ENCODE measurements around the gene CRABP1. TPM values are rescaled to one million over a fixed set of nuclear protein-coding genes. Genes with fewer than 3 reads are reported as not detected.

Gene CRABP1
- total RNA-seq, 1 experiment from 2014 or later: not detected

- H3K4me1 ChIP-seq (replicated peaks; ENCODE audit: insufficient read depth): no peaks in the 10 kb centered on the region
- TF ChIP-seq EZH2 (IDR thresholded peaks at IDR 0.05; ENCODE audit: low read depth): no peak
- TF ChIP-seq, protein P1, sequence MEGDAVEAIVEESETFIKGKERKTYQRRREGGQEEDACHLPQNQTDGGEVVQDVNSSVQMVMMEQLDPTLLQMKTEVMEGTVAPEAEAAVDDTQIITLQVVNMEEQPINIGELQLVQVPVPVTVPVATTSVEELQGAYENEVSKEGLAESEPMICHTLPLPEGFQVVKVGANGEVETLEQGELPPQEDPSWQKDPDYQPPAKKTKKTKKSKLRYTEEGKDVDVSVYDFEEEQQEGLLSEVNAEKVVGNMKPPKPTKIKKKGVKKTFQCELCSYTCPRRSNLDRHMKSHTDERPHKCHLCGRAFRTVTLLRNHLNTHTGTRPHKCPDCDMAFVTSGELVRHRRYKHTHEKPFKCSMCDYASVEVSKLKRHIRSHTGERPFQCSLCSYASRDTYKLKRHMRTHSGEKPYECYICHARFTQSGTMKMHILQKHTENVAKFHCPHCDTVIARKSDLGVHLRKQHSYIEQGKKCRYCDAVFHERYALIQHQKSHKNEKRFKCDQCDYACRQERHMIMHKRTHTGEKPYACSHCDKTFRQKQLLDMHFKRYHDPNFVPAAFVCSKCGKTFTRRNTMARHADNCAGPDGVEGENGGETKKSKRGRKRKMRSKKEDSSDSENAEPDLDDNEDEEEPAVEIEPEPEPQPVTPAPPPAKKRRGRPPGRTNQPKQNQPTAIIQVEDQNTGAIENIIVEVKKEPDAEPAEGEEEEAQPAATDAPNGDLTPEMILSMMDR (conservative IDR thresholded peaks at IDR 0.05): no peak
- H3K4me2 ChIP-seq: no peak overlapping the region
- H3F3A ChIP-seq (ENCODE audit: insufficient read depth, low read depth): no peaks in the 10 kb centered on the region
- no peak overlapping the region for H3K27ac ChIP-seq
- POLR2A ChIA-PET (ENCODE audit: unreplicated experiment): interaction anchor here (0.6 kb wide), 1 partner anchor 71 kb away, joined by 6 read pairs; the partner anchor contains the start of gene IREB2
- no peak overlapping the region for H2AFZ ChIP-seq
- no peaks in the 10 kb centered on the region for H3K79me2 ChIP-seq (ENCODE audit: low read depth)
- BruUV-seq (replicated peaks): no TSS peak
- no peaks in the 10 kb centered on the region for H3K36me3 ChIP-seq (ENCODE audit: low read depth)
- H4K20me1 ChIP-seq (ENCODE audit: insufficient read depth): no peaks in the 10 kb centered on the region
- no peak overlapping the region for H3K4me3 ChIP-seq
- CTCF ChIA-PET: interaction anchor here (0.7 kb wide), 1 partner anchor 284 kb away, joined by 13 read pairs; no protein-coding TSS in a partner anchor
- no peaks in the 10 kb centered on the region for H3K9me3 ChIP-seq (ENCODE audit: insufficient read depth, low read depth)
- intact Hi-C loops (cut with micrococcal nuclease; ENCODE audit: unreplicated experiment): no loop called here
- no peaks in the 10 kb centered on the region for H3K27me3 ChIP-seq (ENCODE audit: insufficient read depth, low read depth)
- DNase-seq: no peak
- no peaks in the 10 kb centered on the region for H3K9me2 ChIP-seq (ENCODE audit: insufficient read depth)
Measured at GRCh38 chr15:78366342-78366741, 26.2 kb downstream of the CRABP1 start.

DNA sequence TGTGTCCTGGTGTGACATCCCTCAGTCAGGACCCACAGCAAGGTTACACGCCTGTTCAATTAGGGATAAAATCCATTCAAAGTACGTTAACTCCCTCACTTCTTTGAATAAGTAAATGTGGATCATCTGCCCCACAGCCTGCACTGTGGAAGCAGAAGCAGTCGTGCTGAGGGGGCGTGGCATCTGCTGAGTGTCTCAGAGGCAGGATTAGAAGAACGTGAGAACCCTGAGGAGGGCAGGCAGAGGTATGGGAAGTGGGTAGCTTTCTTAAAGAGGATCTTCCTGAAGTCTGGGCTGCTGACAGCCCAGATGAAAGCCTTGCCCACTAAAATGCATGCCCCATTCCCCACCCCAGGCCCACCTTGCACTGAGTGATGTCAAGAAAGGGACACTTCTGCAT, 28.5 kb downstream of the CRABP1 start:
- H3F3A ChIP-seq (ENCODE audit: insufficient read depth, low read depth): no peaks in the 10 kb centered on the region
- no peaks in the 10 kb centered on the region for H3K27me3 ChIP-seq (ENCODE audit: insufficient read depth, low read depth)
- no peaks in the 10 kb centered on the region for H3K9me2 ChIP-seq (ENCODE audit: insufficient read depth)
- intact Hi-C loops (cut with micrococcal nuclease; ENCODE audit: unreplicated experiment): no loop called here
- CTCF ChIA-PET: no interaction called here
- no peaks in the 10 kb centered on the region for H3K9me3 ChIP-seq (ENCODE audit: insufficient read depth, low read depth)
- no peak overlapping the region for H2AFZ ChIP-seq
- no peak overlapping the region for H3K27ac ChIP-seq
- POLR2A ChIA-PET (ENCODE audit: unreplicated experiment): no interaction called here
- DNase-seq: no peak
- no peaks in the 10 kb centered on the region for H4K20me1 ChIP-seq (ENCODE audit: insufficient read depth)
- BruUV-seq (replicated peaks): no TSS peak
- TF ChIP-seq, protein P1 (conservative IDR thresholded peaks at IDR 0.05): no peak
- no peak for TF ChIP-seq EZH2 (IDR thresholded peaks at IDR 0.05; ENCODE audit: low read depth)
- H3K79me2 ChIP-seq (ENCODE audit: low read depth): no peaks in the 10 kb centered on the region
- H3K4me3 ChIP-seq: no peak overlapping the region
- no peak overlapping the region for H3K4me2 ChIP-seq
- H3K36me3 ChIP-seq (ENCODE audit: low read depth): no peaks in the 10 kb centered on the region
- H3K4me1 ChIP-seq (replicated peaks; ENCODE audit: insufficient read depth): no peaks in the 10 kb centered on the region

GRCh38 chr15:78369161-78369560, 29.0 kb downstream of the CRABP1 start:
- Histone ChIP-seq H3K27ac (no peak overlapping the region), H3K79me2 (ENCODE audit: low read depth) (no peaks in the 10 kb centered on the region), H3F3A (ENCODE audit: insufficient read depth, low read depth) (no peaks in the 10 kb centered on the region), H3K4me1 (replicated peaks; ENCODE audit: insufficient read depth) (peaks cover 4% of the 10 kb centered on the region), H2AFZ (no peak overlapping the region), H3K27me3 (ENCODE audit: insufficient read depth, low read depth) (no peaks in the 10 kb centered on the region), H3K4me3 (no peak overlapping the region), H3K4me2 (no peak overlapping the region), H3K36me3 (ENCODE audit: low read depth) (no peaks in the 10 kb centered on the region), H3K9me2 (ENCODE audit: insufficient read depth) (no peaks in the 10 kb centered on the region), H4K20me1 (ENCODE audit: insufficient read depth) (no peaks in the 10 kb centered on the region), H3K9me3 (ENCODE audit: insufficient read depth, low read depth) (no peaks in the 10 kb centered on the region)
- TF ChIP-seq EZH2 (IDR thresholded peaks at IDR 0.05; ENCODE audit: low read depth): no peak
- TF ChIP-seq, protein P1 (conservative IDR thresholded peaks at IDR 0.05): no peak
- no peak for DNase-seq
- BruUV-seq (replicated peaks): no TSS peak
- intact Hi-C loops (cut with micrococcal nuclease; ENCODE audit: unreplicated experiment): no loop called here
- ChIA-PET POLR2A (ENCODE audit: unreplicated experiment) (no interaction called here), CTCF (no interaction called here)

Data from PC-9 (cell line).